NT2/D1 (cell line): ENCODE results near the gene HIGD2A.

Experiments
- SUZ12 ChIP-seq: IDR thresholded peaks from 2 replicates; pipeline ENCODE4 v1.6.1; 2011; ENCODE audit not compliant: insufficient read length, insufficient read depth; ENCODE audit errors: extremely low read depth
- ZNF274 ChIP-seq: IDR thresholded peaks from 2 replicates; pipeline ENCODE4 v1.6.1; 2011; ENCODE audit warnings: mild to moderate bottlenecking, low read depth, low read length

DNA sequence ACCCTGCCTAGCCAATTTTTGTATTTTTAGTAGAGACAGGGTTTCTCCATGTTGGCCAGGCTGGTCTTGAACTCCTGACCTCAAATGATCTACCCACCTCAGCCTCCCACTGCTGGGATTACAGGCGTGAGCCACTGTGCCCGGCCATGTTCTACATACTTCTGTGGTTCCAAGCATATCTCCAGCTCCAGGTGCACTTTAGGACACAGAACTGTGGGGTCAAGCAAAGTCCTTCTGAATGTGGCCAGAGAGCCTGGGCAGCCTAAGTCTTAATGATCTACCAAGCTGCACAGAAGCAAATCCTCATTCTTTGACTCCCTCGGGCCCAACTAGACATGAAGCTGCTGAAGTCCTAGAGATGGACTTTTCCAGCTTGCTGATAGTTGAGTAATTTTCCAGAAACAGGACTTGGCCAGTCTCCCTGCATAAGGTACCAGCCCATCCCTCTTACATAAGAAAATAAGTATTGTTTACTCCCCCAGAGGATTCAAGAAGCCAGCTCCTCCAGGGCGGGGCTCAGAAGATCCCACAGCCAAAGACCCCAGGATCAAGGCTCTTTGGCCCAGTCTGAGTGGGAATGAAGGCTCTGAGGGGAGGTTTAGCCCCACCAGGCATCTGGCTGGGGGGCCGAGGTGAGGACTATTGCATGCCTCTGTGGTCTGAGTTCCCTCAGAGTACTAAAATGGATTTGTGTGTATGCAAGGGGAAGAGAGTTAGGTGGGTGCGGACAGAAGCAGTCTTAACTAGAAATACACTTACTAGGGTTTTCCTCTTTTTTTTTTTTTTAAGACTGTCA is 19.1 kb downstream of the HIGD2A start:
- TF ChIP-seq ZNF274, result no peak
- no peak for TF ChIP-seq SUZ12
